Stomach (tissue), 4 donors: Measurements from ENCODE around the gene DFFA.

Source experiments
- CTCF ChIP-seq, 7 experiments: fragments of 450-650 bp in 4 of 7; fragments of 200-600 bp in 3 of 7; sonication (generic) in 3 of 7; IDR thresholded peaks; one replicate each; pipeline ENCODE4 v1.5.1; 2016 to 2019; ENCODE audit warnings: antibody characterized with exemption in 7 of 7, control low read depth in 2 of 7, mild to moderate bottlenecking in 1 of 7
- EP300 ChIP-seq: sonication (generic); formaldehyde crosslinking; IDR thresholded peaks from one replicate; pipeline ENCODE4 v1.6.1; 2017; ENCODE audit warnings: antibody characterized with exemption
- POLR2AphosphoS5 ChIP-seq, 3 donors: sonication (generic); formaldehyde crosslinking; IDR thresholded peaks; one replicate each; pipeline ENCODE4 v1.6.1; 2016; ENCODE audit warnings: antibody characterized with exemption in 3 of 3

DNA sequence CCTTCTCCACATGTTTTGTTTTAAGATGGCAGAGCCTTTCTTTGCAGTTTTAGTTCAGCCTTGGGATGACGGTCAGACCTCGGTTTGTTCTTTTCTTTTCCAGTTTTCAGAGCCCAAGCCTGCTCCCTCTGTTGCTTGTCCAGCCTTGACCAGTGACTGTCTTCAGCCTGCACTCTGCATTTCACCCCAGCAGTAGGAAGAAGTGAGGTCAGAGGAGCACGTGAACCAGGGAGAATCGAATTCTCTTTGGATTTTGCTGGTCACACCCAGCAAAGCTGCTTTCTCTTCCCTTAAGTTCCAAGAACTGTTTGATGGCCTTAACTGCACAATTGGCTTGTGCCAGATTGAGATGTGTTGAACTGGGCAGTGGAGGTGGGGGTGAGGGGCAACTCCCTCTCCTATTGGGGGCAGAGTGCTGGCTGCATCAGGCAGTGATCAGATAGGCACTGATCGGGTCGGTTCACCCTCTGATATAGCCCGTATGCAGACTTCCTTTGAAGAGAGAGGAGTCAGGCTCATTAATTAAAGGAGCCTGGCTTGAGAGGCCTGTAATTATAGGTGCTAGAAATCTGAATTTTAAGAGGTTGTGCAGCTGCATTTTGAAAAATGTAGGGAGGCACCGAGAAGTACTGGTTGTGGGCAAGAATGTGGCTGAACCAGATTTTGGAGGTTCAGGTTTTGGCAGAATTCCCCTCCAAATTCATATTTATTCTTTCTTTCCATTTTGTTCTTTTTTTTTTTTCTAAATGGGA, 44.8 kb upstream of the DFFA start:
- no peak for TF ChIP-seq CTCF (IDR thresholded peaks at IDR 0.05)
- TF ChIP-seq EP300: no peak
- no peak for TF ChIP-seq POLR2AphosphoS5 (IDR thresholded peaks at IDR 0.05)
